Brain pericyte (primary cell): Measurements from ENCODE around the gene THTPA.

Experiments used
- DNase-seq: peaks from one replicate; pipeline ENCODE4 v3.0.0-alpha.2; 2012; ENCODE audit warnings: low read depth, low spot score

Gene THTPA

DNA sequence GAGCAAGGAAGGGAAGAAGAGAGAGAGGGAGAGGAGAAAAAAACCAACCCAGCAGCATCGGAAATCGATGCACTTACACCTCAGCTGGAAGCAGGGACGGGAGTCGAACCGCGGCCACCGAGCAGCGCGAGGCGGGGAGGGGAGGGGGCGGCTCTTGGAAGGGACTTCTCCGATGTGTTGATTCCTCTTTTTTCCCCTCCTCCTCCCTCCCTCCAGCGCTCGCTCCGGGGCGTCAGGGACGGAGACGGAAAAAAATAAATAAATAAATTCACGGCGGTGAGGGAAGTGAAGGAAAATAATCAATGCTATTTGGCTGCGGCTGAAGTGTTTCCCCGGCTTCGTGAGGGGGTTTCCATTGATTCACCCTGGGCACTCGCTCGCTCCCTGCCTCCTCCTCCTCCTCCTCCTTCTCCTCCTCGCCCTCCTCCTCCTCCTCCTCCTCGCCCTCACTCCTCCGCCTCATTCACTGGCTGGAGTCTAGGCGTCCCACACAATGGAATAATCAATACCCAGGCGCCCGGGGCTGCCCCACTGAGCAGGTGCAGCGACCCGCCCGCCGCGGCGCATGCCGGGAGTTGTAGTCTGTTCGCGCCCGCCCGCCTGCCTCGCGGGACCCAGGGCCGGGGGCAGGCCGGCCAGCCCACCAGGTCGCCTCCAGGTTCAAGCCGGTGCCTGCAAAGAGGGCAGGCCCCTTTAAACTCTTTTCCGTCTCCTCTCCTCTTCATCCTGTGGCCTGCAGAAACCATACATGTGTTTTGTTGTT lies 4.6 kb upstream of the THTPA start, which contains the start of gene ZFHX2:
TSS of gene ZFHX2 (minus strand) at position 500 of the 763 bp plus-strand sequence. CDS start 16,440 bp downstream, outside the sequence.
- DNase-seq, result no peak

DNA sequence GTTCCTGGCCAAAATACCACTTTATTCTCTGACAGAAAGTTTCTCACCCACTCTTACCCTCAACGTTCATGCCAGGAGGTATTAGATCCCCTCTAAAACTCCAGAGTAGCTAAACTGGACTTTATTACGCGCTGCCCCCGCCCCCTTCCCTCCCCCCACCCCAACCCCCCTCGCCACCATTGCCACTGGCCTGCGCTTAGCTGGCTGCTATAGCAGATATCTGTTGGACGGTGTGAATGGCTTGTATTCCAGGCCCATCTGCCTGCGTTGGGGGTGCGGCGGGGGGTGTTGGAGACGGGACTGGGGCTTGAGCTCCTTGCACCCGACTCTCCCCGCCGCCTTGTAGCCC lies 564 bp upstream of the THTPA start:
- no peak for DNase-seq

DNA sequence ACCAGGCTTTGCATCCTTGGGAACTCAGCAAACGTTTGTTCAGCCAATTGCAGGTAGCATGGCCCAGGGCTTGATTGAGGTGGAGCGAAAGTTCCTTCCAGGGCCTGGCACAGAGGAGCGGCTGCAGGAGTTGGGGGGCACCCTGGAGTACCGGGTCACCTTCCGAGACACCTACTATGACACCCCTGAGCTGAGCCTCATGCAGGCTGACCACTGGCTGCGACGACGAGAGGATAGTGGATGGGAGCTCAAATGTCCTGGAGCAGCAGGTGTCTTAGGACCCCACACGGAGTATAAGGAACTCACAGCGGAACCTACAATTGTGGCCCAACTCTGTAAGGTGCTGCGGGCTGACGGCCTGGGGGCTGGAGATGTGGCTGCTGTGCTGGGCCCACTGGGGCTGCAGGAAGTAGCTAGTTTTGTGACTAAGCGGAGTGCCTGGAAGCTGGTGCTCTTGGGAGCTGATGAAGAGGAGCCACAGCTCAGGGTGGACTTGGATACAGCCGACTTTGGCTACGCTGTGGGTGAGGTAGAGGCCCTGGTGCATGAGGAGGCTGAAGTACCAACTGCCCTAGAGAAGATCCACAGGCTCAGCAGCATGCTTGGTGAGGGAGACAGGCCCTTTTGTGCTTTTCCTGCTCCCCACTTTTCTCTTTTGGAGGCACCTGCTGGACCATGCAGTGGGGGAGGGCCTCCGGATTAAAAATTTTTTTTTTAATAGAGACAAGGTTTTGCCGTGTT lies 799 bp downstream of the THTPA start:
- no peak for DNase-seq

DNA sequence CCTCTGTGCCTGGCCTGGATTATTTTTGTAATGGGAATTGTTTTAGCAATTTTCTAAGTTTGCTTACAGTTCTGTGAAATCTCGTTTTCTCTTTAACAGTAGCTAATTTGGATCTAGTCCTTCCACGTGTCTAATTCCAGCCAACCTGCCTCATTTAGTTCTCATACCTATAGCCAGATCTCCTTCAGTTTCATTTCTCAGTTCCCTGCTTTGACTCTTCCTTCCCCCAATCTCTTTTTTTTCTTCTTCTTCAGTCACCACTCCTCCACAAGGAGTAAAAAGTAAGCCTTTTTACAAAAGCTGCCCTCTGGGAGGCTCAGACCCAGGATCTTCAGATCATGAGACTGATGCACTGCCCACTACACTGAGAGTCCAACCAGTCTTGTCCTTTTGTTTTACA lies 1.4 kb downstream of the THTPA start:
- no peak for DNase-seq

DNA sequence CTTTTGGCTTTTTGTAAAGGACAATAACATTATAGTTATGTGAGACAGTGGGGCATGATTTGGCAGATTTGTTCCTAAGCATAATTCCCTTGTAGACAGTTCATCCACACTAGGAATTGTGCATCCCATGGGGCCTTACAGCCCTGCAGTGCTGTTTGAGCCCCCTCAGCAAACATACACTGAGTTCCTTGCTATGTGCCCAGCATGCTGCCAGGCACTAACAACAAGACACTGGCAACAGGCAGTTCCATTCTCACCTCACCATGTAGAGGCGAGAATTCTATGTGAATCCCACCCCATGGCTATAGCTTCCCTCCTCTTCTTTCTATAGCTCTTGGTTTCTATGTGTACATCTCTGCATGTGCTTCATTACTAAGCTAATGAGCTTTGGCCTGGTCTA lies 1.9 kb downstream of the THTPA start:
- no peak for DNase-seq

DNA sequence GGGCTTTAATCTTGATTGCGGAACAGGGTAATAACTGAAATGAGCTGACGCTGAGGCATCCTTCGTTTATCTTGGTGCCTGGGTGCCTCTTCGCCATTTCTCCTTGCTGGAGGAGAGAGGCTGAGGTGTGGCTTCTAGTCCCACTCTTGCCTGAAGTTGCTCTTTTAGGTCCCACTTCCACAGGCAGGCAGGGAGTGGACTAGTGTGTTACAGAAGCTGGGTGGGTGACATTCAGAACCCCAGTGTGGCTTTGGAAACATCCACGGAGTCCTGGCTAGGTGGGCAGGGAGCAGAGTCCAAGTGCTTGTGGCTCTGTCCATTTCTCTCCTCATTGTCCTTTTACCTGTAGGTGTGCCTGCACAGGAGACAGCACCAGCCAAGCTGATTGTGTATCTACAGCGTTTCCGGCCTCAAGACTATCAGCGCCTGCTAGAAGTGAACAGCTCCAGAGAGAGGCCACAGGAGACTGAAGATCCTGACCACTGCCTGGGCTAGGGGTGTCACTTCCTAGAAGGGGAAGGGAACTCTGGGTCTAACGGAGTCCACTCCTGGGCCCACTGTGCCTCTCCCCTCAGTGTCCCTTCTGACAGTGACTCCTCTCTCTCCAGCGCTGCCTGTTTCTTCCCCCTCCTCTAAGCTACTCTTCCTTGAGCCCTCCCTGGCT lies 2.4 kb downstream of the THTPA start:
- DNase-seq, result no peak

DNA sequence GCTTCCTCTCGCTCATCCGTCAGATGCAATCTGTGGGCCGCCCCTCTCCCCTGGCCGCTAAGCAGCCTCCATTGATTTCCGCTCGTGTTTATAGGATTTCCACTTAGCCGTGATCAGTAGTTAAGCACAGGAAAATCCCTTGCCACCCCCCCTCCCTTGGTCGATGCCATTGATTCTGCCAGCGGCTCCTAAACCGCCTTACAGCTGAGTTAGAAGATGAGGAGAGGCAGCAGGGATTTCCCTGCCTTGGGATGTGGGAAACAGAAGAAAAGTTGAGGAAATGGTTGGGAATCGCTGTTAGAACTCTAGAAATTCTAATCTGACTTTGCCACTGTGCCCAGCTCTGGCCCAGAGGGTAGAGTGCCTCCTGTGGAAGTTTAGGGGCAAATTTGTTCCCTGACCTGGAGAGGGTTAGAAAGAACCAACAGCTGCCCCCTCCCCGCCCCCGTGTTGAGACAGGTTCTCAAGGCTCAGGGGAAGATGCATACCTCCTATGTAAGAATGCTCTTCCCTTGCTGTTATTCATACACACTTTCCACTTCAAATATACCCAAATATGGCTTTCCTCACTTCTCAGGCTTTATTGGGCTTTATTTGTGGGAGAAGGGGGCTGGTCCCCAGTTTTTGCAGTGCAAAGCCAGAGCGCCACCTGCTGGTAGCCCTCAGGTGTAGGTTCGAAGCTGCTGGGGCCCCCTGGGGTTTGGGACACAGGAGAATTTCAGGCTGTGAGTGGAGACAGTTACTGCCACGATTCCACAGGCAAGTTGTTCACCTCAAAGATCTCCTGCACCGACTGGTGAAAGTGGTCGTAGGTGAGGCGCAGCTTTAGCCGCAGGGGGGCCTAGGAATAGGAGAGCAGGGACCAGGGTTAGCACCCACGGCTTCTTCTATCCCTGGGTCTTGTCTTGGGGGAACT lies 3.2 kb downstream of the THTPA start:
- no peak for DNase-seq

DNA sequence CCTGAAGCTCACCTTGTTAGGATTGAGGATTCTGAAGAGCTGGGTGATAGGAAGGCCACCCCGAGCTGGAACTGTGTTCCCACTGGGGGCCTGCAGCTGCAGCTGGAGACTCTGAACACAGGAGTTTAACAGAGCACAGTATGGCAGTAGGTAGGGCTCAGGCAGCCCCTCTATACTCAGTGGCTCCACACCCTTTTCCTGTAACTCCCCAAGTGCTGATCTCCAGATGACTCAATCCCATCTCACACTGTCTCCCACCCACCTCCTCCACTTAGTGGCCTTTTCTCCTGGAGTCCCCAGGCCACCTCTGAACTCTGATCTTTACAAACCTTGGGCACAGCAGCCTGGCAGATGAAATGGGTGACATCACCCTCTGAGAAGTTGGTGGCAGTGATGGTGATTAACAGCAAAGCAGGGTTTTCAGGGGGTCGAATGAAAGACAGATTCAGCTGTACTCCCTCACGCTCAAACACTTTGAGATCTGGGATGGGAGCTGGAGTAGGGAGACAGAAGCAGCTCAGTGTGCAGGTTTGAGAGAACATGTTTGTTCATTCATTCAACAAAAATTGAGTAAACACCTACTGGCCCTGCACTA lies 4.0 kb downstream of the THTPA start:
- no peak for DNase-seq

DNA sequence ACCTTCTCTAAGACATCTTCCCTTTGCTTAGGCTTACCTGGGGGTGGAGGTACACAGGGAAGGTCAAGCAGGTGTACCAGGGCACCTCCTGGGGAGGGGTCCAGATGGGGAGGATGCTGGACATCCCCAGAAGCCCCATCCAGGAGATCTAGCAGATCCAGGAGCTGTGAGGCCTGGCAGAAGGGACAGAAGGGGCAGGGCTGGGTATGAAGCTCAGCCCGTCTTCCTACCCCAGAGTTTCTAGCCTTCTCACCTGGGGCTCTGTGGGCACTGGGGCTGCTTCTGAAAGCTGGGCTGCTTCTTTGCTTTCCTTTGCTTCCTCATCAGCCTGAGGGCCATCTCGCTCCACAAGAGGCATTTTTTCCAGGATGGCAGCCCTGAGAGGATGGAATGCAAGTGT lies 5.2 kb downstream of the THTPA start:
- no peak for DNase-seq

DNA sequence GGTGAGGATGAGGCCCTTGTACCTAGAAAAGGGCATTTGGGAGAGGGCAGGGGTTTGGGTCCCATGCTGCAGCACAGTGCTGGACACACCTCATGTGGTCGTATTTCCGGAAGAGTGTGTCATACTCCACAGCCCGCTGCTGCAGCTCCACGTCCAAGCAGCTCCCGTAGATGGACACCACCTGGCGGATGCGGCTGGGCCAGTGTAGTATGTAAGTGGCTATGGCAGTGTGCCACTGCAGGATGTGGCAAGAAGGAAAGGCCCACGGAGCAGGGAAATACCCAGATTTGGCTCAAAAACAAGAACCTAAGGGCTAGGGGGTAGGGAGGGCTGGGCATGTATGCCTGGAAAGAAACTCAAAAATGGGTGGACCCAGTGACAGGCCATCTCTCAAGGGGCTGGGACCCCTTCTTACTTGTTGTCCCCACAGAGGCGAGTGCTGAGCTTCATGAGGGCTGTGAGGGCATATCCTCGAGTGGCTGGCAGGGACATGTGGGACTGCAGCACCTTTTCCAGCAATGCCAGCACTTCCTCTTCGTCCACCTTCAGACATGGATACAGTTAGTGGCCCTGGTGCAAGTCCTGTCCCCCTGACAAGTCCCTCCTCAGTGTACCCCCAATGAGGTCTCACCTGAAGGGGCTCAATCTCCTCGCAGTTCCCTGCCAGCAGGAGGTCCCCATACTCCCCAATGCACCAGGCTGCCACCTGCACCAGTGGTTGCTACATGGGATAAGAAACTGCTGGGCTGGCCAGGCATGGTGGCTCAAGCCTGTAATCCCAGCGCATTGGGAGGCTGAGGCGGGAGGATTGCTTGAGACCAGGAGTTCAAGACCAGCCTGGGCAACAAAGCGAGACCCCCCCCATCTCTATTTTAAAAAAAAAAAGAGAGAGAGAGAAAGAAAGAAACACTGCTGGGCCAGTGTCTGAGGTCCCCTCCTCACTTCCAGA lies 6.1 kb downstream of the THTPA start:
- no peak for DNase-seq

DNA sequence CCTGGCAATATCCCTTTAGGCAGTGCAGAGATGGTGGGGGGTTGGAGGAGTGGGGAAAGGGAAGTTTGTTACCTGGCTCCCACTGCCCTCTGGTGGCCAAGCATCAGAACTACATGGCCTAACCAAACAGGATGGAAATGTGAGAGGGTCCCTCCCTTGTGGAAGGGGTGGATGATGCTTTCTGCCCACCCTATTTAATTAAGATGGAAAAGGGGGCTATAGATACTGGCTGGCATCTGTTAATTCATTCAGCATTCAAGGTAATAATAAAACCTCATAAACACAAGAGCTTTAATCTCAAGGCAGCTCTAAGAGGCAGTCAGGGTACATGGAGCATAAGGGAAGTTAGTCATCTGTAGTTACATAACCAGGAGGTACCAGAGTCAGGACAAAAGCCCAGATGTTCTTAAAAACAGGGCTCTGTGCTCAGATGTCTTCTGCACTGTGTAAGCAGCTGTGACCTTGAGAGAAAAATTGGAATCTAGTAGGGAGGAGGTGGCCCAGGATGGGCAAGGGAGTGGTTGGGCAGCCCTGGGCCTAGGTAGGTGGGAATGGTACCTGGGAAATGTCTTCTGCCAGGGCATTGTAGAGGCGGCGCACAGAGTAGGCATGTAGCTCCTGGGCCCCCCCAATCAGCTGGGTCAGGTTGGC lies 6.9 kb downstream of the THTPA start:
- DNase-seq, result no peak

DNA sequence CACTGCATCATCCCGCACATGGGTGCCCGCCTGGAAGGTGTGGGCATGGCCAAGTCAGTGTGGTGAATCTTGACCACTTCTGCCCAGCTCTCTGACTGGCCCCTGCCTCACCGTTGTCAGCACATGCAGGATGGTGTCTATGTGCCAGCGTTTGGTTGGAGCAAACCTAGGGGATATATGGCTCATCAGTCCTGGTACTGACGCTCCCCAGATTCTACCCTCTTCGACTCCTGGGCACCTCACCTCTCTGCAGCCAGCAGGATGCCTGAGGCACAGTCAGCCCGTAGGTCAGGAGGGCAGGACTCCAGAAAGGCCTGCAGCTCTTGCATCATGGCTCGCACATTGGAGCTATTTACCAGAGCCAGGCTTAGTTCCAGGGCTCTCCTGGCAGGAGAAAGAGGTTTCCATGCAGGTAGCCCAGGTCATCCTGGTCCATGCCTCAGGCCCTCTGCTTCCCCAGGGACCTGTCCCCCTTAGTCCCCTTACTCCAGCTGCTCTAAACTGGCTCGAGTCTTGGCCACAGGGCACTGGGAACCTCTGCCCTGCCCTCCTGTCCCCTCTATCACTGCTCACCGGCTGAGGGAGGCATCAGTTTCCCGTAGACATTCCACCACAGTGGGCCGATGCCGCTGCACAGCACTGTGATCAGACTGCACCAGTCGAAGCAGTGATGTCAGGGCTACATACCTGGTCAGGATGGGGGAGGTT lies 7.6 kb downstream of the THTPA start:
- DNase-seq, result no peak

DNA sequence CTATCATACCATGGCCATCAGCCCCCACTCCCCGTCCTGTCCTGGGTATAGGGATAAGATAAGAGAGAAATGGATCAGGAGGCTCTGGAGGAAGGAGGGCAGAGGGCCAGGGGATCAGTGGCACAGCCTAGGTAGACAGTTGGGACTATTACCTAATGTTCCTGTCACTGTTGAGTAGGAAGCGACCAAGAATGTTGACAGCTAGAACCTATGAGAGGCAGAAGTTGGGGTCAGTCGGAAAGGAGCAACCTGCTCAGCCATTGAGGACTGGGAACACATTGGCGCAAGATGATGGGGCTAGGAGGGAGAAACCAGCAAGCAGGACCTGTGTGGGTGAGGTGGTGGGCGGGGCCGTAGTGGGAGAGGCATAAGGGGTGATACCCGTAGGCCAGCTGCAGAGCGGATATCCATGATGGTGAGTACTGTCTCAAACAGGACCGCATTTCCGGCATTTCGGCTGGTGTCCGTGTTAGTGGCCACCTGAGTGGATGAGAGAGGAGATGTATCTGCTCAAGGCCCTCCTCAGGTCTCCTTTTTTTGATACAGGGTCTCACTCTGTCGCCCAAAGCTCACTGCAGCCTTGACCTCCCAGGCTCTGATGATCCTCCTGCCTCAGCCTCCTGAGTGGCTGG lies 8.2 kb downstream of the THTPA start:
- no peak for DNase-seq

DNA sequence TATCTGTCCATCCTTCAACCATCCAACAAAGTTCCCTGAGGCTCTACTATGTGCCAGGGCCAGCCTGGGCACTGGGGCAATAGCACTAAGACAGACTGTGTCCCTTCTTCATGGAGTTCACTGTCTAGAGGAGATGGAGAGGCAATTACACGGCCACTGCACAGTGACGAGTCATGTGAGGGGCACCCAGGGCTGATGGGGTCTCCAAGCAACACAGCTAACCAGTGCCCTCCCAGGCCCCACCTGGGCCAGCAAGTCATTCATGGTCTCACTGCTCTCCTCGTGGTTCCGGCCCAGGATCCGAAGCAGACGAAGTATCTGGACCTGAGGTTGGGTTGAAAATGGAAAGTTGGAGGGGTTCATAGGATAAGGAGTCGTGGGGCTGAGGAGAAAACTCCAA lies 8.8 kb downstream of the THTPA start:
- no peak for DNase-seq

DNA sequence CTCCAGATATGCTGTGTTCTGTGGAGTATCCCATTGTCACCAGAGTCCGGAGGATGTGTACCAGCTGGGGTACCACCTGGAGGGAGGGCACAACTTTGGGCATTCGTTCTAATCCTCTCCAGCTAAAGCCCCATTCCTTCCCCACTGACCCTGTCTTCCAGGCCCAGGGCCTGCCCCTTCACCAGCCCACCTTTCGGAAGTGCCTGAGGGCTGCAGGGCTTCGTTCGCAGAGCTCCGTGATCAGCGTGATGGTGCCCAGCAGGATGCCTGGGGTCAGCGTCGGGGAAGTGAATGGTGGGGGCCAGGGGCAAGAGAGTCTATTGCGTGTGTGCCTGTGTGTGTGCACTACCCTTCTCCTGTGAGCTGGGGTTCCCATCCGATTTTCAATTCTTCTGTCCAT lies 9.6 kb downstream of the THTPA start:
- DNase-seq, result no peak

DNA sequence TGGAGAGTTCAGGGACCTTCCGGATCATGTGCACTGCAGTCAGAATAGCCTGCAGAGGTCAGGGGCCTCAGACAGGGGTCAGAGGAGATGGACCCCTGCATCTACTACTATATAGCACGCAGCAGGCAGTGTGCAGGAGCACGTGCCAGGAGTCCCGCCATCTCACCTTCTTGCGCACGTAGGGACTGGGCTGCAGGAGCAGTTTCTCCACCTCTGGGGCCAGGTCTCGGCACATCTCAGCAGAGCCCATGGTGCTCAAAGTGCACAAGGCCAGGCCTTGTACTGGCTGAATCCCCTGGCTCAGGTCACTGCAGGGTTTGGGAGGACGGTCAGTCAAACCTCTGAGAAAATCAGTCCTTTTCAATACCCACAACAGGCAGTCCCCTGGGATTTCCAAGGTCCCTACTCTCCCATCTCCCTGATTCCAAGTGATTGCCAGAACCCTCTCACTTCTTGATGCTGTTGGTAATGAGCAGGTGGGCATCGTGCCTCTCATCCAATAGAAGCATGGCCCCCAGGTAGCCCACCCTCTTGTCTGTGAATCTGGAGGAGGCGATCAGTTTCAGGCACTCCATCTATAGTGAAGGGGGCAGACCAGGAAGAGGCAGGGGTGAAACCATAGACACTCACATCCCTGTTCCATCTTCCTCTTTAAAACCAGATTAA lies 10.2 kb downstream of the THTPA start:
- DNase-seq, result no peak

DNA sequence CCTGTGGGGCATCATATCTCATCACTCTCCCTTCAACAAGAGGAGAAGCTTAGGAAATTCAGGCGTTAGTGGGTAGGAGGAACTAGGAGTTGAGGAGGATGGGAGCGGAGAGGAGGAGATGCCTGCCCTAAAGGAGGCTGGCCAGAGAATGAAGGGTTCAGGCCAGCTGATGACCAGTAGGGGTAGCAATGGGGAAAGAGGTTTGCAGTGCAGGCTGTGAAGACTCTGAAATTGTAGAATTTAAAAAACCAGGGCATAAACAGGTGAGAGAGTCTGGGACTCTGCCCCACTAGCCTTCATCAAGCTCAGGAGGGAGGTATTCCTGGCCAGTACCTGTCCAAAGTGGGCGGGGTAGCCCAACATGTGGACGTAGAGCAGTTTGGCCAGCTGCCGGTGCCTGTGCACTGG lies 10.7 kb downstream of the THTPA start:
- no peak for DNase-seq
